Measurements from ENCODE around the gene UPF2.

DNA sequence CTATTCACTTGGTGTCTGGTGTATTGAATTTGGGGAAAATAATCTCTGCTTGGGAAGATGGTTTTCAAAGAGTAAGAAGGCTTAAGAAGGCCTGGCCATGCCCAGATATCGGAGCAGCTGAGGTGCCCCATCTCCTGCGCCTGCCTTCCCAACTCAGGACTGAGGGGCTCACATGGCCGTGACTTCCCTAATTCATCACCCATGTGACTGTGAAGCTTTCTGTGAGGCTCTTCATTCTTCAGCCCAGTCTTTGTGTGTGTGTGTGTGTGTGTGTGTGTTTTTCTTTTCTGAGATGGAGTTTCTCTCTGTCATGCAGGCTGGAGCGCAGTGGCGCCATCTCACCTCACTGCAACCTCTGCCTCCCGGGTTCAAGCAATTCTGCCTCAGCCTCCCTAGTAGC lies 166.3 kb downstream of the UPF2 start:
- no peak for TF ChIP-seq POLR2A (IDR thresholded peaks at IDR 0.05; ENCODE audit: low read length)
- TF ChIP-seq GATA1 (IDR thresholded peaks at IDR 0.05; ENCODE audit: low read depth, low read length): no peak
